ENCODE measurements around the gene NRK.

DNA sequence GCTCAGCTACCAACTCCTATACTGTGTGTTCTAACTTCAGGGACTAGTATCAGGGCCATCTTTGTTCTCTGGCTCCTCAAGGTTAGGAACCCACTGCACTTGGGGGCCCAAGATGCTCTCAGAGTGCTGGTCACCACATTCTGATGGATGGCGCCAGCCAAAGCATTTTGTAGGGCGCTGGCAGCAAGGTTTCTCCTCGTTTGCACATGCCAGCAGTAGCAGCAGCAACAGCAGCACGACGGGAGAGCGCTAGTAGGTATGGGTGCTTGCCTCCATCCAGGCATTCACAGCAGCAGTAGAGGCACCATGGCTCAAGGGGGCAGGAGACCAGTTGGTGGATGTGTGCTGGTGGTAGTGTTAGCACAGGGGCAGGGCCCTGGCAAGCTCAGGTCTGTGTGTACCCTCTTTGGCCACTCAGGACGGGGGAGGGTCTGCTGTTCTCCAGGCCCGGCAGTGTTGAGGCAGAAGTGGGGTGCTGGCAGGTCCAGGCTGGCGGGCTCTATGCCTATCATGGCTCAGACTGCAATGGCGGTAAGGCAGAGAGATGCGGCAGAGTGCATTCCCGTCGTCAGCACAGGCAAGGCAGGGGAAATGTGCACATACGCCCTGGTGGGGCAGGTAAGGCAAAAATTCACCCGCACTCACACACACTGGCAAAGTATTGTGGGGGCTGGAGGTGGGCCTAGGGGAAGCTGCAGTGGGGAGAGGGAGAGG is 159.6 kb downstream of the NRK start:
- TF ChIP-seq HMGXB4 (CRISPR knock-in tag; IDR thresholded peaks at IDR 0.05) (no peak), CTCF (IDR thresholded peaks at IDR 0.05) (no peak), TEAD4 (CRISPR knock-in tag; IDR thresholded peaks at IDR 0.05) (no peak), ESRRA (CRISPR knock-in tag; IDR thresholded peaks at IDR 0.05; ENCODE audit: borderline replicate concordance) (no peak), HMGA2 (CRISPR knock-in tag; IDR thresholded peaks at IDR 0.05) (no peak), FOXJ3 (CRISPR knock-in tag; IDR thresholded peaks at IDR 0.05; ENCODE audit: borderline replicate concordance) (no peak)
- TF ChIP-seq, protein P1, sequence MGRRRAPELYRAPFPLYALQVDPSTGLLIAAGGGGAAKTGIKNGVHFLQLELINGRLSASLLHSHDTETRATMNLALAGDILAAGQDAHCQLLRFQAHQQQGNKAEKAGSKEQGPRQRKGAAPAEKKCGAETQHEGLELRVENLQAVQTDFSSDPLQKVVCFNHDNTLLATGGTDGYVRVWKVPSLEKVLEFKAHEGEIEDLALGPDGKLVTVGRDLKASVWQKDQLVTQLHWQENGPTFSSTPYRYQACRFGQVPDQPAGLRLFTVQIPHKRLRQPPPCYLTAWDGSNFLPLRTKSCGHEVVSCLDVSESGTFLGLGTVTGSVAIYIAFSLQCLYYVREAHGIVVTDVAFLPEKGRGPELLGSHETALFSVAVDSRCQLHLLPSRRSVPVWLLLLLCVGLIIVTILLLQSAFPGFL (CRISPR knock-in tag; IDR thresholded peaks at IDR 0.05; ENCODE audit: borderline replicate concordance): no peak
- TF ChIP-seq, protein P2, sequence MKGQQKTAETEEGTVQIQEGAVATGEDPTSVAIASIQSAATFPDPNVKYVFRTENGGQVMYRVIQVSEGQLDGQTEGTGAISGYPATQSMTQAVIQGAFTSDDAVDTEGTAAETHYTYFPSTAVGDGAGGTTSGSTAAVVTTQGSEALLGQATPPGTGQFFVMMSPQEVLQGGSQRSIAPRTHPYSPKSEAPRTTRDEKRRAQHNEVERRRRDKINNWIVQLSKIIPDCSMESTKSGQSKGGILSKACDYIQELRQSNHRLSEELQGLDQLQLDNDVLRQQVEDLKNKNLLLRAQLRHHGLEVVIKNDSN (CRISPR knock-in tag; IDR thresholded peaks at IDR 0.05): no peak
- TF ChIP-seq, protein P3, sequence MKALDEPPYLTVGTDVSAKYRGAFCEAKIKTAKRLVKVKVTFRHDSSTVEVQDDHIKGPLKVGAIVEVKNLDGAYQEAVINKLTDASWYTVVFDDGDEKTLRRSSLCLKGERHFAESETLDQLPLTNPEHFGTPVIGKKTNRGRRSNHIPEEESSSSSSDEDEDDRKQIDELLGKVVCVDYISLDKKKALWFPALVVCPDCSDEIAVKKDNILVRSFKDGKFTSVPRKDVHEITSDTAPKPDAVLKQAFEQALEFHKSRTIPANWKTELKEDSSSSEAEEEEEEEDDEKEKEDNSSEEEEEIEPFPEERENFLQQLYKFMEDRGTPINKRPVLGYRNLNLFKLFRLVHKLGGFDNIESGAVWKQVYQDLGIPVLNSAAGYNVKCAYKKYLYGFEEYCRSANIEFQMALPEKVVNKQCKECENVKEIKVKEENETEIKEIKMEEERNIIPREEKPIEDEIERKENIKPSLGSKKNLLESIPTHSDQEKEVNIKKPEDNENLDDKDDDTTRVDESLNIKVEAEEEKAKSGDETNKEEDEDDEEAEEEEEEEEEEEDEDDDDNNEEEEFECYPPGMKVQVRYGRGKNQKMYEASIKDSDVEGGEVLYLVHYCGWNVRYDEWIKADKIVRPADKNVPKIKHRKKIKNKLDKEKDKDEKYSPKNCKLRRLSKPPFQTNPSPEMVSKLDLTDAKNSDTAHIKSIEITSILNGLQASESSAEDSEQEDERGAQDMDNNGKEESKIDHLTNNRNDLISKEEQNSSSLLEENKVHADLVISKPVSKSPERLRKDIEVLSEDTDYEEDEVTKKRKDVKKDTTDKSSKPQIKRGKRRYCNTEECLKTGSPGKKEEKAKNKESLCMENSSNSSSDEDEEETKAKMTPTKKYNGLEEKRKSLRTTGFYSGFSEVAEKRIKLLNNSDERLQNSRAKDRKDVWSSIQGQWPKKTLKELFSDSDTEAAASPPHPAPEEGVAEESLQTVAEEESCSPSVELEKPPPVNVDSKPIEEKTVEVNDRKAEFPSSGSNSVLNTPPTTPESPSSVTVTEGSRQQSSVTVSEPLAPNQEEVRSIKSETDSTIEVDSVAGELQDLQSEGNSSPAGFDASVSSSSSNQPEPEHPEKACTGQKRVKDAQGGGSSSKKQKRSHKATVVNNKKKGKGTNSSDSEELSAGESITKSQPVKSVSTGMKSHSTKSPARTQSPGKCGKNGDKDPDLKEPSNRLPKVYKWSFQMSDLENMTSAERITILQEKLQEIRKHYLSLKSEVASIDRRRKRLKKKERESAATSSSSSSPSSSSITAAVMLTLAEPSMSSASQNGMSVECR (CRISPR knock-in tag; IDR thresholded peaks at IDR 0.05; ENCODE audit: borderline replicate concordance): no peak

Measured in WTC11 (cell line).